Ishikawa (cell line): Measurements from ENCODE around the gene YBEY.

Experiments used
- CEBPB ChIP-seq: IDR thresholded peaks from 2 replicates; pipeline ENCODE4 v1.6.1; 2012
- EGR1 ChIP-seq: IDR thresholded peaks from 2 replicates; pipeline ENCODE4 v1.6.1; 2012
- EP300 ChIP-seq: IDR thresholded peaks from 2 replicates; pipeline ENCODE4 v1.6.1; 2012; ENCODE audit warnings: borderline replicate concordance
- NFIC ChIP-seq: IDR thresholded peaks from 2 replicates; pipeline ENCODE4 v1.6.1; 2012
- RAD21 ChIP-seq: IDR thresholded peaks from 2 replicates; pipeline ENCODE4 v1.6.1; 2012; ENCODE audit warnings: low read depth
- TAF1 ChIP-seq: IDR thresholded peaks from 2 replicates; pipeline ENCODE4 v1.6.1; 2012; ENCODE audit warnings: low read depth, mild to moderate bottlenecking
- TCF12 ChIP-seq: IDR thresholded peaks from 2 replicates; pipeline ENCODE4 v1.6.1; 2012; ENCODE audit warnings: low read depth
- YY1 ChIP-seq: IDR thresholded peaks from 2 replicates; pipeline ENCODE4 v1.6.1; 2012; ENCODE audit warnings: low read depth
- ZBTB7A ChIP-seq: IDR thresholded peaks from 2 replicates; pipeline ENCODE4 v1.6.1; 2012; ENCODE audit warnings: low read depth
- TF ChIP-seq, protein P1 (sequence below): IDR thresholded peaks from 2 replicates; pipeline ENCODE4 v1.6.1; 2012; ENCODE audit warnings: low read depth, mild to moderate bottlenecking
- TF ChIP-seq, protein P2 (sequence below): IDR thresholded peaks from 2 replicates; pipeline ENCODE4 v1.6.1; 2012

DNA sequence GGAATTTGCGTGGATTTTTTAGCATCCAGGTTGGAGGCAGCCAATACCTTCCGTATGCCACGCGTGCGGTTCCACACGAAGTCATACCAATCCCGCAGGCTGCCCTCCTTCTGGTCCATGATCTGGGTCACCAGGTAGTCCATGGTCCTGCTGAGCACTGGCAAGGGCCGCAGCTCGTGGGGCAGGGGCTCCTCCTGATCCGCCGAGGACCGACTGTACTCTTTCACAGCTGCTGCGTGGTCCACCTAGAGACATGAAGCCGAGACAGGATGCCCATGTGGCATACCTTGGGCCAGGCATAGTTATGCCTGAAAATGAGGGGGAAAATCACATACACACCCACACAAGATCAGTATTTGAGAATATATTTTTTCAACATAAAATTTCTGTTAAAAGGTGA is 12.8 kb upstream of the YBEY start:
- TF ChIP-seq TCF12 (no peak), NFIC (no peak), YY1 (no peak), RAD21 (no peak), CEBPB (no peak), EP300 (no peak), ZBTB7A (no peak), TAF1 (no peak), EGR1 (no peak)
- TF ChIP-seq, protein P1, sequence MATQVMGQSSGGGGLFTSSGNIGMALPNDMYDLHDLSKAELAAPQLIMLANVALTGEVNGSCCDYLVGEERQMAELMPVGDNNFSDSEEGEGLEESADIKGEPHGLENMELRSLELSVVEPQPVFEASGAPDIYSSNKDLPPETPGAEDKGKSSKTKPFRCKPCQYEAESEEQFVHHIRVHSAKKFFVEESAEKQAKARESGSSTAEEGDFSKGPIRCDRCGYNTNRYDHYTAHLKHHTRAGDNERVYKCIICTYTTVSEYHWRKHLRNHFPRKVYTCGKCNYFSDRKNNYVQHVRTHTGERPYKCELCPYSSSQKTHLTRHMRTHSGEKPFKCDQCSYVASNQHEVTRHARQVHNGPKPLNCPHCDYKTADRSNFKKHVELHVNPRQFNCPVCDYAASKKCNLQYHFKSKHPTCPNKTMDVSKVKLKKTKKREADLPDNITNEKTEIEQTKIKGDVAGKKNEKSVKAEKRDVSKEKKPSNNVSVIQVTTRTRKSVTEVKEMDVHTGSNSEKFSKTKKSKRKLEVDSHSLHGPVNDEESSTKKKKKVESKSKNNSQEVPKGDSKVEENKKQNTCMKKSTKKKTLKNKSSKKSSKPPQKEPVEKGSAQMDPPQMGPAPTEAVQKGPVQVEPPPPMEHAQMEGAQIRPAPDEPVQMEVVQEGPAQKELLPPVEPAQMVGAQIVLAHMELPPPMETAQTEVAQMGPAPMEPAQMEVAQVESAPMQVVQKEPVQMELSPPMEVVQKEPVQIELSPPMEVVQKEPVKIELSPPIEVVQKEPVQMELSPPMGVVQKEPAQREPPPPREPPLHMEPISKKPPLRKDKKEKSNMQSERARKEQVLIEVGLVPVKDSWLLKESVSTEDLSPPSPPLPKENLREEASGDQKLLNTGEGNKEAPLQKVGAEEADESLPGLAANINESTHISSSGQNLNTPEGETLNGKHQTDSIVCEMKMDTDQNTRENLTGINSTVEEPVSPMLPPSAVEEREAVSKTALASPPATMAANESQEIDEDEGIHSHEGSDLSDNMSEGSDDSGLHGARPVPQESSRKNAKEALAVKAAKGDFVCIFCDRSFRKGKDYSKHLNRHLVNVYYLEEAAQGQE: no peak
- TF ChIP-seq, protein P2, sequence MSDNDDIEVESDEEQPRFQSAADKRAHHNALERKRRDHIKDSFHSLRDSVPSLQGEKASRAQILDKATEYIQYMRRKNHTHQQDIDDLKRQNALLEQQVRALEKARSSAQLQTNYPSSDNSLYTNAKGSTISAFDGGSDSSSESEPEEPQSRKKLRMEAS: no peak
